Right lobe of liver (tissue), 6 donors: ENCODE data around the gene LEP. TPM values are rescaled to one million over a fixed set of nuclear protein-coding genes. Genes with fewer than 3 reads are reported as not detected.

ENCODE experiments used
- ATAC-seq, 4 donors: fragments of 200-7000 bp; cut with Tn5 transposase; one replicate each; pipeline ENCODE4 v1.9.1; 2020; ENCODE audit warnings: mild to moderate bottlenecking in 4 of 4, moderate library complexity in 4 of 4
- DNase-seq, 3 donors: peaks; one replicate each; pipeline ENCODE4 v3.0.0-alpha.2; 2020
- H3K27ac ChIP-seq, 3 donors: fragments of 200-600 bp; one replicate each; pipeline ENCODE4 v1.8.0; 2022
- H3K27me3 ChIP-seq, 2 donors: fragments of 200-600 bp; one replicate each; pipeline ENCODE4 v1.8.0; 2022
- H3K36me3 ChIP-seq, 4 donors: fragments of 200-600 bp; sonication (generic) in 1 of 4; one replicate each; pipeline versions ENCODE4 v1.5.1 to v1.8.0; 2017 to 2022; ENCODE audit warnings: control low read depth in 1 of 4
- H3K4me1 ChIP-seq, 4 donors: fragments of 200-600 bp; sonication (generic) in 1 of 4; one replicate each; pipeline versions ENCODE4 v1.5.1 to v1.8.0; 2017 to 2022; ENCODE audit warnings: control low read depth in 1 of 4
- H3K4me3 ChIP-seq, 3 donors: fragments of 200-600 bp; one replicate each; pipeline ENCODE4 v1.8.0; 2022
- H3K9me3 ChIP-seq, 4 donors: fragments of 200-600 bp; sonication (generic) in 1 of 4; one replicate each; pipeline versions ENCODE4 v1.5.1 to v1.8.0; 2017 to 2022; ENCODE audit warnings: control low read depth in 1 of 4
- POLR2A ChIP-seq: fragments of 450-650 bp; IDR thresholded peaks from one replicate; pipeline ENCODE4 v1.6.1; 2017; ENCODE audit warnings: antibody characterized with exemption, mild to moderate bottlenecking
- WGBS: methylation state at CpG from one replicate; pipeline ENCODE4 v1.1.6; 2018; ENCODE audit warnings: low coverage, low lambda C conversion rate; ENCODE audit not compliant: insufficient coverage; ENCODE audit errors: missing lambda C conversion rate; 5-methylcytosine and 5-hydroxymethylcytosine counted together
- intact Hi-C, 2 donors: fragments of 100-400 bp; cut with DNase I; formaldehyde crosslinking; loops; one replicate each; pipeline versions ENCODE4 v1.11.2 to v1.14.1; 2022
- total RNA-seq, 6 experiments: library from RNA; depleted of rRNA in 2 of 6; stranded (reverse); fragments of >200 nt in 2 of 6; fragmentation: NEBNext Ultra II Directional in 3 of 6; extraction: Animal tissue kit (Norgen Biotek cat#: 25700) in 3 of 6; gene quantifications; one replicate each; pipeline versions ENCODE4 v1.1.0 to v1.2.4, GENCODE V29; 2016 to 2023
- TF ChIP-seq, protein P1 (sequence below), 4 donors: fragments of 200-600 bp in 3 of 4; fragments of 450-650 bp in 1 of 4; IDR thresholded peaks; one replicate each; pipeline versions ENCODE4 v1.5.1 to v1.8.0; 2016 to 2022; ENCODE audit warnings: antibody characterized with exemption in 4 of 4, mild to moderate bottlenecking in 2 of 4
- donor health status: DM: no; HTN: yes; CAD: no.
- donor health status: DM: no; HTN: no; CAD: no.
- donor health status: DM: no; HTN: no; CAD: no.
- donor health status: DM: no; HTN: yes; CAD: no.
- donor health status: DM: no; HTN: yes; CAD: no.

The LEP gene
- total RNA-seq, 6 experiments from 2014 or later, result not detected

DNA sequence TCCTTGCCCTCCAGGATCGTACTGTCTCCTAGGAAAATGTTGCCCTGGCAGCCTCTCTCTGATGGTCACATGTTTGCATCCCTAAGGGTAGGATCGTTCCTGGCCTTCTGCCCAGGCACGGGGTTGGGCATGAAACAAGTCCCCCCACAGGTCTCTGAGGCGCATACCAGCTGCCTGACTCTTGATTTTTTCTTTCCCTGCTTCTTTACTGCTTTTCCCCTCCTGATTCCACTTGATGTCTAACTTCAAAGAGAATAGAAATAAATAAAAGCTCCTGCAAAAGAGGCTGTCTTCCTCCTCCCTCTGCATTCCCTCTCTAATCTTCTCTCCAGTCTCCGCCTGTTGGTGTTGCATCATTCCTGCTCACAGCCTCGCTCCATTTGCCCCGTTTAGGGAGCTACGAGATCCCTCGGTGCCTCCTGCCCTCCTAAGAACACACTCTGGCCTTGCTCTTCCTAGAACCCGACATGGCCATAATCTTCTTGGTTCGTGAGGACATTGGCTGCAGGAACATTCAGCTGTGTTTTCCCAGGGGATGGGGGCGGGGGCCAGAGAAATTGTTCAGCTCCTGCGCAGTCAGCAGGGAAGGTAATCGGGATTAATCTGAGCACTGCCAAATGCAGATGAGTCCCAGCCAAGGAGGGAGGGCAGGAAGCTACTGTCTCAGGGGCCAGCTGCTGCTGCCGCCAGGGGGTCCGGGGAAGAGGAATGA, 26.0 kb downstream of the LEP start:
- 27% methylated on average over 14 of the region's 16 CpGs for WGBS
- Histone ChIP-seq H3K27ac (no peak overlapping the region), H3K4me1 (peaks cover 0 to 13% (median 0%) of the 10 kb centered on the region in 4 donors), H3K9me3 (no peaks in the 10 kb centered on the region), H3K4me3 (no peak overlapping the region), H3K36me3 (no peaks in the 10 kb centered on the region), H3K27me3 (peaks cover 0 to 6% of the 10 kb centered on the region in 2 donors)
- TF ChIP-seq, protein P1, sequence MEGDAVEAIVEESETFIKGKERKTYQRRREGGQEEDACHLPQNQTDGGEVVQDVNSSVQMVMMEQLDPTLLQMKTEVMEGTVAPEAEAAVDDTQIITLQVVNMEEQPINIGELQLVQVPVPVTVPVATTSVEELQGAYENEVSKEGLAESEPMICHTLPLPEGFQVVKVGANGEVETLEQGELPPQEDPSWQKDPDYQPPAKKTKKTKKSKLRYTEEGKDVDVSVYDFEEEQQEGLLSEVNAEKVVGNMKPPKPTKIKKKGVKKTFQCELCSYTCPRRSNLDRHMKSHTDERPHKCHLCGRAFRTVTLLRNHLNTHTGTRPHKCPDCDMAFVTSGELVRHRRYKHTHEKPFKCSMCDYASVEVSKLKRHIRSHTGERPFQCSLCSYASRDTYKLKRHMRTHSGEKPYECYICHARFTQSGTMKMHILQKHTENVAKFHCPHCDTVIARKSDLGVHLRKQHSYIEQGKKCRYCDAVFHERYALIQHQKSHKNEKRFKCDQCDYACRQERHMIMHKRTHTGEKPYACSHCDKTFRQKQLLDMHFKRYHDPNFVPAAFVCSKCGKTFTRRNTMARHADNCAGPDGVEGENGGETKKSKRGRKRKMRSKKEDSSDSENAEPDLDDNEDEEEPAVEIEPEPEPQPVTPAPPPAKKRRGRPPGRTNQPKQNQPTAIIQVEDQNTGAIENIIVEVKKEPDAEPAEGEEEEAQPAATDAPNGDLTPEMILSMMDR (IDR thresholded peaks at IDR 0.05), result no peak
- peak in 3 of 4 donors; percentile 24 to 38 (median 29) for ATAC-seq
- peak in 1 of 3 donors; percentile 38 for DNase-seq
- intact Hi-C loops, result no loop called here

DNA sequence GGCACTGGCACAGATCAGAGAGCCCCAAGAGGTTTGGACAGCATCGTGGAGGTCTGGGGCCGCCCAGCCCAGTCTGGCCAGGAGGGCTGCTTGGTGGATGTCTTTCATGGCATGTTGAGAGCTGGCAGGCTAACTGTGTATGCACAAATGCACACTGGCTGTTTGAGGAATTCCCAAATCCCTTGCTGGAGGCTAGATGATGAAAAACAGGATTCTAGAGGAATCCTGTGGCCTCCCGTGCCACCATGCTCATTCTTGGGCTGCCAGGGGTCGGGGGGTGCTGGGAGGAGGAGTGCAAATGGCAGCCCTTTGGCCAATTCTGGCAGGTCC, 26.5 kb downstream of the LEP start:
- no peak for TF ChIP-seq POLR2A
- TF ChIP-seq, protein P1 (IDR thresholded peaks at IDR 0.05), result no peak
- Histone ChIP-seq H3K27ac (no peak overlapping the region), H3K27me3 (peaks cover 0 to 6% of the 10 kb centered on the region in 2 donors), H3K9me3 (no peaks in the 10 kb centered on the region), H3K4me3 (no peak overlapping the region), H3K36me3 (no peaks in the 10 kb centered on the region), H3K4me1 (peaks cover 0 to 13% (median 0%) of the 10 kb centered on the region in 4 donors)
- DNase-seq (peak in 1 of 3 donors; percentile 33), ATAC-seq (no peak)
- WGBS, result 92% methylated on average over 2 of the region's 4 CpGs
- intact Hi-C loops, result no loop called here

DNA sequence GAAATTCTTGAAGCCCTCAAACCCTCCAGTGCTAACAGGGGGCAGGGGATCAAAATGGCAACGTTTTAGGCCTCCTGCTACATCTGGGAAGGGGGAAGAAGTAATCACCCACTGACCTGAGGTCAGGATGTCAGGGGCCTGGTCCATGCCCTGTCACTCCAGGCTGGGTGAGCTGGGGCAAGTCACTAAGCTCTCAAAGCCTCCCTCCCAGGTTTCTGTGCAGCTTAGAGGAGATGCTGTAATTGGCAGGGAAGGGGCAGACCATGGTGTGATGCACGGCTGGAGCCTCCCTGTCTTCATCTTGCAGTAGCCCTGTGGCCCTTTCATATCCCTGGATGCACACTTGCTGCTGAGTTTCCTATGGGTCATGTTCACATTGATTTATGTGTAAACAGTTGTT, 27.2 kb downstream of the LEP start:
- H3K36me3 ChIP-seq, result no peaks in the 10 kb centered on the region
- intact Hi-C loops, result no loop called here
- no peak overlapping the region for H3K4me3 ChIP-seq
- ATAC-seq (no peak), DNase-seq (peak in 1 of 3 donors; percentile 23)
- H3K4me1 ChIP-seq, result peaks cover 0 to 13% (median 0%) of the 10 kb centered on the region in 4 donors
- peaks cover 0 to 6% of the 10 kb centered on the region in 2 donors for H3K27me3 ChIP-seq
- 63% methylated on average over 1 of the region's 2 CpGs for WGBS
- no peak for TF ChIP-seq POLR2A
- TF ChIP-seq, protein P1 (IDR thresholded peaks at IDR 0.05), result no peak
- H3K27ac ChIP-seq, result no peak overlapping the region
- H3K9me3 ChIP-seq, result no peaks in the 10 kb centered on the region

GRCh38 chr7:128270826-128271272, 29.8 kb downstream of the LEP start:
- no peaks in the 10 kb centered on the region for H3K9me3 ChIP-seq
- ATAC-seq (peak in 2 of 4 donors; percentile 6 to 26), DNase-seq (peak in 1 of 3 donors; percentile 46)
- H3K27me3 ChIP-seq, result peaks cover 0 to 6% of the 10 kb centered on the region in 2 donors
- TF ChIP-seq, protein P1 (IDR thresholded peaks at IDR 0.05), result peak in 1 of 4 donors; percentile 11
- TF ChIP-seq POLR2A, result no peak
- peak overlapping the region in 1 of 3 donors; percentile 26 for H3K4me3 ChIP-seq
- no peak overlapping the region for H3K27ac ChIP-seq
- 28% methylated on average over 7 of the region's 31 CpGs for WGBS
- H3K36me3 ChIP-seq, result no peaks in the 10 kb centered on the region
- intact Hi-C loops, result no loop called here
- H3K4me1 ChIP-seq, result peaks cover 0 to 28% (median 0%) of the 10 kb centered on the region in 4 donors
